ENCODE measurements around the gene NME3.

GRCh38 chr16:1771188-1771863 lies at the start of gene NME3:
- no peak for TF ChIP-seq POLR2A (IDR thresholded peaks at IDR 0.05; ENCODE audit: low read length)
- TF ChIP-seq GATA1 (IDR thresholded peaks at IDR 0.05; ENCODE audit: low read depth, low read length), result no peak
